DND-41 (cell line): ENCODE measurements around the gene KLF6.

Experiments used
- ATAC-seq: fragments of 200-7000 bp; cut with Tn5 transposase; 3 replicates; pipeline ENCODE4 v1.9.1; 2021; ENCODE audit warnings: low read depth; ENCODE audit not compliant: insufficient read depth
- DNase-seq: peaks from one replicate; pipeline ENCODE4 v3.0.0-alpha.2; 2020
- H2AFZ ChIP-seq: 2 replicates; pipeline ENCODE4 v1.6.0; 2012; ENCODE audit warnings: low read depth, low read length
- H3K27ac ChIP-seq: 2 replicates; pipeline ENCODE4 v1.5.1; 2012; ENCODE audit warnings: low read length, inconsistent platforms
- H3K27me3 ChIP-seq: fragments of 200-600 bp; sonication (generic); 2 replicates; pipeline ENCODE4 v1.6.0; 2012; ENCODE audit warnings: low read length, mild to moderate bottlenecking, inconsistent platforms; ENCODE audit not compliant: insufficient read depth, poor library complexity
- H3K36me3 ChIP-seq: 2 replicates; pipeline ENCODE4 v1.5.1; 2012; ENCODE audit warnings: low read length, inconsistent platforms; ENCODE audit not compliant: insufficient read depth
- H3K4me1 ChIP-seq: 2 replicates; pipeline ENCODE4 v1.5.1; 2012; ENCODE audit warnings: mild to moderate bottlenecking, low read length; ENCODE audit not compliant: insufficient read depth
- H3K4me2 ChIP-seq: 2 replicates; pipeline ENCODE4 v1.6.0; 2012; ENCODE audit warnings: mild to moderate bottlenecking, moderate library complexity, low read length, inconsistent platforms; ENCODE audit not compliant: insufficient read depth
- H3K4me3 ChIP-seq, 2 experiments: fragments of 200-600 bp in 1 of 2; shearing (Covaris generic) in 1 of 2; 2 replicates each; pipeline ENCODE4 v1.5.1; 2012 to 2016; ENCODE audit warnings: inconsistent platforms in 2 of 2, low read length in 2 of 2, mild to moderate bottlenecking in 2 of 2, low read depth in 1 of 2, moderate library complexity in 1 of 2
- H3K79me2 ChIP-seq: 2 replicates; pipeline ENCODE4 v1.6.0; 2012; ENCODE audit warnings: low read length, inconsistent platforms; ENCODE audit not compliant: insufficient read depth
- H3K9ac ChIP-seq: 2 replicates; pipeline ENCODE4 v1.6.0; 2012; ENCODE audit warnings: low read depth, mild to moderate bottlenecking, inconsistent platforms, low read length, moderate library complexity
- H3K9me3 ChIP-seq: 2 replicates; pipeline ENCODE4 v1.5.1; 2012; ENCODE audit warnings: low read length, moderate library complexity, mild to moderate bottlenecking, inconsistent platforms; ENCODE audit not compliant: insufficient read depth, severe bottlenecking
- H4K20me1 ChIP-seq: 2 replicates; pipeline ENCODE4 v1.6.0; 2012; ENCODE audit warnings: low read length; ENCODE audit not compliant: insufficient read depth
- CTCF ChIP-seq: IDR thresholded peaks from 2 replicates; pipeline ENCODE4 v1.5.1; 2012; ENCODE audit warnings: borderline replicate concordance, low read length, moderate library complexity, mild to moderate bottlenecking; ENCODE audit not compliant: poor library complexity, severe bottlenecking; ENCODE audit errors: extremely low read depth
- EZH2 ChIP-seq: IDR thresholded peaks from 3 replicates; pipeline ENCODE4 v1.6.1; 2012; ENCODE audit warnings: borderline replicate concordance, low read depth, mild to moderate bottlenecking, moderate library complexity, low read length, inconsistent platforms; ENCODE audit not compliant: severe bottlenecking

The KLF6 gene

GRCh38 chr10:3800586-3800985 lies 15.6 kb upstream of the KLF6 start:
- H2AFZ ChIP-seq, result no peak overlapping the region

GRCh38 chr10:3797750-3798149 lies 12.7 kb upstream of the KLF6 start:
- H3K4me1 ChIP-seq, result peaks cover 22% of the 10 kb centered on the region
- peak; percentile 53; the same call in 1 of the 3 replicates for ATAC-seq
- no peak overlapping the region for H2AFZ ChIP-seq
- TF ChIP-seq CTCF, result no peak
- no peak for TF ChIP-seq EZH2
- H3K4me3 ChIP-seq, result no peak overlapping the region
- H3K9me3 ChIP-seq, result peaks cover 3% of the 10 kb centered on the region
- H3K79me2 ChIP-seq, result no peaks in the 10 kb centered on the region
- H3K4me2 ChIP-seq, result no peak overlapping the region
- H3K36me3 ChIP-seq, result no peaks in the 10 kb centered on the region
- no peaks in the 10 kb centered on the region for H4K20me1 ChIP-seq
- no peaks in the 10 kb centered on the region for H3K27me3 ChIP-seq
- H3K27ac ChIP-seq, result no peak overlapping the region
- no peak overlapping the region for H3K9ac ChIP-seq
- DNase-seq, result no peak

More at GRCh38 chr10:3800586-3800985, 15.6 kb upstream of the KLF6 start:
- Histone ChIP-seq H3K4me1 (peaks cover 51% of the 10 kb centered on the region), H3K4me3 (no peak overlapping the region), H3K27me3 (no peaks in the 10 kb centered on the region), H4K20me1 (no peaks in the 10 kb centered on the region), H3K4me2 (no peak overlapping the region), H3K36me3 (no peaks in the 10 kb centered on the region), H3K9ac (no peak overlapping the region), H3K79me2 (no peaks in the 10 kb centered on the region), H3K27ac (no peak overlapping the region), H3K9me3 (no peaks in the 10 kb centered on the region)
- ATAC-seq (no peak), DNase-seq (no peak)
- no peak for TF ChIP-seq EZH2
- no peak for TF ChIP-seq CTCF

GRCh38 chr10:3793553-3793952 lies 8.5 kb upstream of the KLF6 start:
- Histone ChIP-seq H3K9ac (no peak overlapping the region), H3K36me3 (no peaks in the 10 kb centered on the region), H3K4me3 (no peak overlapping the region), H3K79me2 (no peaks in the 10 kb centered on the region), H2AFZ (no peak overlapping the region), H3K27me3 (no peaks in the 10 kb centered on the region), H3K4me1 (peaks cover 6% of the 10 kb centered on the region; the same call in 1 of the 2 replicates), H3K9me3 (peaks cover 3% of the 10 kb centered on the region), H4K20me1 (no peaks in the 10 kb centered on the region), H3K27ac (0 out of 2 replicates have a peak overlapping the region, but pooled peaks have one; percentile 4), H3K4me2 (no peak overlapping the region)
- no peak for ATAC-seq
- DNase-seq, result no peak
- no peak for TF ChIP-seq EZH2
- TF ChIP-seq CTCF, result no peak

- Histone ChIP-seq H3K9ac (no peak overlapping the region), H3K9me3 (peaks cover 3% of the 10 kb centered on the region), H3K4me2 (no peak overlapping the region), H3K79me2 (no peaks in the 10 kb centered on the region), H3K36me3 (no peaks in the 10 kb centered on the region), H2AFZ (no peak overlapping the region), H3K27ac (no peak overlapping the region), H3K4me3 (no peak overlapping the region), H3K27me3 (no peaks in the 10 kb centered on the region), H3K4me1 (peaks cover 2% of the 10 kb centered on the region; the same call in 1 of the 2 replicates), H4K20me1 (no peaks in the 10 kb centered on the region)
- no peak for ATAC-seq
- no peak for DNase-seq
- TF ChIP-seq CTCF (no peak), EZH2 (no peak)
Observed at GRCh38 chr10:3792710-3793219, 7.8 kb upstream of the KLF6 start.
